GM18517 (cell line): ENCODE measurements around the gene HECTD1.
"Not testable (repeated sequence)": the region's sequence is repeated elsewhere in the genome, so short reads cannot be mapped to it uniquely, and the experiment has no call there.

Experiments
- ATAC-seq: cut with Tn5 transposase; IDR thresholded peaks from one replicate; pipeline ENCODE4 v1.9.1; 2021; ENCODE audit warnings: mild to moderate bottlenecking, moderate library complexity; ENCODE audit not compliant: unreplicated experiment

HECTD1 gene

GRCh38 chr14:31196839-31197492 is 10.6 kb downstream of the HECTD1 start:
- ATAC-seq: no peak

- ATAC-seq: no peak
These were observed 12.9 kb downstream of the HECTD1 start for GRCh38 chr14:31194661-31195060.

DNA sequence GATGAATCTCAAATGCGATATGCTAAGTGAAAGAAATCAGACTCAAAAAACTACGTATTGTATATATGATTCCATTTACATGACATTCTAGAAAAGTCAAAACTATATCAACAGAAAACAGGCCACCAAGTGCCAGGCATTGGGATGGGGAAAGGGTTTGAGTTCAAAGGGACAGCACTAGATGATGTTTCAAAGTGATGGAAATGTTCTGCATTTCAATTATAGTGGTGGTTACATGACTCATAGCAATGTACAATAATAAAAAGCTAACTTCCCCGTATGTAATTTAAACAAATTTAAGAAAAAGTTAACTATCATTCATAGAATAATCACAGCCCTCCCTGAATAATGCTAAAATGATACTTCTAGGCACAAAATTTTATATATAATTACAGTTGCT is 13.5 kb downstream of the HECTD1 start:
- ATAC-seq: no peak

GRCh38 chr14:31192544-31192943 is 15.0 kb downstream of the HECTD1 start:
- not testable (repeated sequence) for ATAC-seq

DNA sequence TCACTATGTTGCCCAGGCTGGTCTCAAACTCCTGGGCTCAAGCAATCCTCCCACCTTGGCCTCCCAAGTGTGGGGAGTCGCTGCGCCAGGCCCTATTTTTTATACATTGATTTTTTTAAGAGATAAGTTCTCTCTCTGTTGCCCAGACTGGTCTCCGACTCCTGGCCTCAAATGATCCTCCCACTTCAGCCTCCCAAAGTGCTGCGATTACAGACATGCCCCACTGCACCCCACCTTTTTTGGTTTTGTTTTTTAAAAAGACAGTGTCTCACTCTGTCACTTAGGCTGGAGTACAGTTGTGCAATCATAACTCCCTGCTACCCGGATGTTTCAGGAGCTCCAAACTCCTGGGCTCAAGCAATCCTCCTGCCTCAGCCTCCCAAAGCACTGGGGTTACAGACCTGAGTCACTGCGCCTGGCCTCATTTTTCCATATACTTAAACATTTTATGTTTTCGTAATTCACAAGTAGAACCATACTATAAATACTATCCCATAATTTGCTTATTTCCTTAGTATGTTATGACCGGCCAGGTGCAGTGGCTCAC is 16.8 kb downstream of the HECTD1 start:
- ATAC-seq: no peak

DNA sequence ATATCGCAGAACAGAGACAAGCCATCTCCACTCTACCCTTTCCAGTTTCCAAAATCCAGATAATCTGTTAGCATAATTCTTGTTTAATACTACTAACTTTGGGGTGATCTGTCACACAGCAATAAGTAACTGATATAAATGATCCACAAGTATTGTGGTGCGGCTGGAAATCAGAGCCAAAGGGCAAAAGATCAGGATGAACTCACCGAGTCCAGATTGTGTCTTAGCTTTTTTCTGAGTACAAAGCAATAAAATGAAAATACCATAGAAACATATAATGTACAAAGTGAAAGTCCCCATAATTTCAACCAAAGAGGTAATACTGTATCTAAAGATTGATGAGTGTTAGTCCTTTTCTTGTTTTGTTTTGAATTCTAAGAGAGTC is 17.4 kb downstream of the HECTD1 start:
- no peak for ATAC-seq

GRCh38 chr14:31189346-31190218 is 18.0 kb downstream of the HECTD1 start:
- no peak for ATAC-seq

DNA sequence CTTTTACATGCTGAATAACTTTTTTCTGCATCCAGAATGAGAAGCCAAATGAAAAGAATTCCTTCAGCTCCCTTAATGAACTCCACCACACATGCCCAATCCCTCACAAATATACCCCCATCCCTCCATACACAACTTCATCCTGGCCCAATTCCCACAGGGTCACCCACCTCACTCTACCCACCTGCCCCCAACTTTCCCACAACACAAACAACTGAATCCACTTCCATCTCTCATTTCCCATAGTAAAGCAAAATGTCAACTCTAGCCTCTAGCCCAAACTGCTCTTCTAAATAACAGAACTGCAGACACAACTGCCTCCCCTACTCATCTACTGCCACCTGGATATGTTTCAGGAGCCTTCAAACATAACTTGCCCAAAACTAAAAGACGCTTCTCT is 18.8 kb downstream of the HECTD1 start:
- no peak for ATAC-seq

DNA sequence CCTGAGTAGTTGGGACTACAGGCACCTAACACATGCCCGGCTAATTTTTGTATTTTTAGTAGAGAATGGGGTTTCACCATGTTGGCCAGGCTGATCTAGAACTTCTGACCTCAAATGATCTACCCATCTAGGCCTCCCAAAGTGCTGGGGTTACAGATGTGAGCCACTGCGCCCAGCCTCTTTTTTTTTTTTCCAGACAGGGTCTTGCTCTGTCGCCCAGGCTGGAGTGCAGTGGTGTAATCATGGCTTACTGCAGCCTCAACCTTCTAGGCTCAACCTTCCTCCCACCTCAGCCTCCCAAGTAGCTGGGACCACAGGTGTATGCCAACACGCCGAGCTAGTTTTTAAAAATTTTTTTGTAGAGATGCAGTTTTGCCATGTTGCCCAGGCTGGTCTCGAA is 25.6 kb downstream of the HECTD1 start:
- ATAC-seq: not testable (repeated sequence)

- ATAC-seq: no peak
These were observed 26.3 kb downstream of the HECTD1 start for GRCh38 chr14:31181271-31181670.

- no peak for ATAC-seq
These were observed 27.1 kb downstream of the HECTD1 start for GRCh38 chr14:31180299-31181051.

- ATAC-seq: no peak
These were observed 33.2 kb downstream of the HECTD1 start for GRCh38 chr14:31174433-31174832.

DNA sequence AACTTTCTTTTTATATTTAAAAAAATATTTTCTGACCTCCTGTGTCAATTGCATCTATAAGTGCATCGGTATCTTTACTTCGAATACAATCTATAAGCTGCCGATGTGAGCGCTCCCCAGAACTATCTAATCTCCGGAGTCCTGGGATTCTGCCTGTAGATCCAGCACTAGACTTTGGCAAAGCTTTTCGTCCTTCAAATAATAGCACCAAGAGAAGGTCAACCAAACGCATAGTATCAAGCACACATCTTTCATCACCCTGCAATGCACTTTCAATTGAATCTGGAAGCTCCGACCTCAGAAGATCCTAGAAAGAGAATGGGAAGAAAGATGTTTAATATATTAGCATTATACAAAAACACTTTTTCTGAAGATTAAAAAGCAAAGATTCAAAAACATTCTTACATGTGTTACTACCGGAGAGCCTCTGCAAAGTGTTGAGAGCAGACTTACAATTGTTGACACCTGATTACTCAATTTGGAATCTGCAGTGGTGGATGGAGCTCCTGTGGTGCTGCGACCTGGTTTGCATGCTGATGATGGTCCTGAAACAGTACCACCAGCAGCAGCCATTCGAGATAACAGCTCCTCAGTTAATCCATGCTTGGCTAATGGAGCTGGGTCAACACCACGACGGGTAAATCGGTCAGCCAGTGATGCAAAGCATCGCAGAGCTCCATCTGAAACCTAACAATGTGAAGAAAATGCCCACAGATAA is 34.3 kb downstream of the HECTD1 start:
- no peak for ATAC-seq

DNA sequence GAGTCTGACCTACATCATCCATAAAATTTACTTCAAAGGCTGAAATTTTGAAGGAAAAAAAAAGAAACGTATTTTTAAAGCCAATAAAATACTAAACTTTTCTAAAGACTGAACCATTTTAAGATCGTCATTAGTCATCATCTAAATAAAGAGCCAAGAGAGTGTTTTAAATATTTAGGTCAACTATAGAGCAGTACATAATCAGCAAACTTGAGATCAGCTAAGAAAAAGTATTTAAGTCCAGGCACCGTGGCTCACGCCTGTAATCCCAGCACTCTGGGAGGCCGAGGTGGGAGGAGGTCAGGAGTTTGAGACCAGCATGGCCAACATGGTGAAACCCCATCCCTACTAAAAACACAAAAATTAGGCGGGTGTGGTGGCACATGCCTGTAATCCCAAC is 35.5 kb downstream of the HECTD1 start:
- no peak for ATAC-seq

DNA sequence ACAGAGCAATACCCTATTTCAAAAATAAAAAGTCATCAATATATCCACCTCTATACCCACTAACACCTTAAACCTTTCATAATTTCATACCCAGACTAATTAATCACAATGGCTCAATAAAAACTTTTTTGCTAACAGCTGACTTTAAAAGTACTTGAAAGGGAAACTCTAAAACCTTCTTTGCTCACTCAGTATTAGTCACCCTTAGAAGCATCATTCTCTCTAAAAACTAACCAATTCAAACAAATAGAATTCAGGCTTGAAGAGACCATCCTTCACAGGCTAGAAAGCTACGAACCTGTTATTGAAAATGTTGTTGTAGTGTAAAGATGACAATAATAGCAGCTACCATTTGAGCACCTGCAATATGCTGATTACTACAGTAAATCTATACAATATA is 37.2 kb downstream of the HECTD1 start:
- ATAC-seq: no peak

- ATAC-seq: no peak
These were observed 37.7 kb downstream of the HECTD1 start for GRCh38 chr14:31169877-31170276.

GRCh38 chr14:31167032-31167431 is 40.6 kb downstream of the HECTD1 start:
- ATAC-seq: no peak

DNA sequence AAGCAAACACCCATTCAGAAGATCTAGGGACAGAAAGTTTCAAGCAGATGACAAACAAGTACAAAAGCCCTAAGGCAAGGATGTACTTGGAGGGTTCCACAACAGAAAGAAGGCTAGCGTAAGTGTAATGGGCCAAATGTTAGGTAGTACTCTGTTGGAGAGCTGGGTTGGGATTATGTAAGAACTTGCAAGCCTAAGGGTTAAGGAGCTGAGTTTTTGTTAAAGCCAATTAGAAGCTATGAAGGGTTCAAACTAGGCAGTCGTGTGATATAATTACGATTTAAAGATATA is 41.4 kb downstream of the HECTD1 start:
- ATAC-seq: no peak

DNA sequence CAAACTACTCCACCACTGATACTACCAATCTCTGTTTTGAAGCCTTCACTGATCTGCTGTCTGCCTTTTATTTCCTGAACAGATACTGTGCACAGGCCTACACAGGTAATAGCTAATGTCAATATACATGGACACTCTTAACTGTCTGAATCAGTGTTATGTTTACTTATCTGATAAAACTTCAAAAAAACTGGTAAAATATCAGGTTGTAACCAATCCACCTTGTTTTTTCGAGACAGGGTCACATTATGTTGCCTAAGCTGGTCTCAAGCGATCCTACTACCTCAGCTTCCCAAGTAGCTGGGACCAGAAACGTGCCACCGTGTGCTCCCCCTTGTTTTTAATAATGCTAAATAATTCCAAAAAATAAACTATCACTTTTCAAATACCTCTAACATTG is 43.5 kb downstream of the HECTD1 start:
- no peak for ATAC-seq

DNA sequence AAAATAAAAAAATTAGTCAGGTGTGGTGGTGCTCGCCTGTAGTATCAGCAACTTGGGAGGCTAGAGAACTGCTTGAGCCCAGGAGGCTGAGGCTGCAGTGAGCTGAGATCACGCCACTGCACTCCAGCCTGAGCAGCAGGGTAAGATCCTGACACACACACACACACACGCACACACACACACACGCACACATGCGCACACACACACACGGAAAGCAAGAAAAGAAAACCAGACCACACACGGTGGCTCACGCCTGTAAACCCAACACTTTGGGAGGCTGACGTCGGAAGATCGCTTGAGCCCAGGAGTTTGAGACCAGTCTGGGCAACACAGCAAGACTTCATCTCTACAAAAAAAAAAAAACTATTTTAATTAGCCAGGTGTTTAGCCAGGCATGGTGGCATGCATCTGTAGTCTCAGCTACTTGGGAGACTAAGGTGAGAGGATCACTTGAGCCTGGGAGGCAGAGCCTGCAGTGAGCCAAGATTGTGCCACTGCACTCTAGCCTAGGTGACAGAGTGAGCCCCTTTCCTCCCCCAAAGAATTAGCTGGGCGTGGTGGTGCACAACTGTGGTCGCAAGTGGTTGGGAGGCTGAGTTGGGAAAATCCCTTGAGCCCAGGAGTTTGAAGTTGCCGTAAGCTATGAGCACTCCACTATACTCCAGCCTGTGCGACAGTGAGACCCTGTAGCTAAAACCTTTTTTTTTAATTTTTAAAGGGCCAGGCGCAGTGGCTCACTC is 44.5 kb downstream of the HECTD1 start:
- no peak for ATAC-seq
